A673 (cell line): ENCODE results near the gene SEC16B. TPM values are rescaled to one million over a fixed set of nuclear protein-coding genes. Genes with fewer than 3 reads are reported as not detected.

Experiments
- BruUV-seq: library from RNA; stranded (reverse); fragments of 400-500 nt; replicated peaks from 2 replicates; lab custom pipeline; 2021; lab: Mats Ljungman, UMichigan
- CTCF ChIA-PET: fragments of 300-600 bp; sonication (Branson Sonifier 250); formaldehyde crosslinking; loops from one replicate; lab custom pipeline; 2022; ENCODE audit warnings: antibody characterized with exemption; lab: Charles Lee
- POLR2A ChIA-PET: fragments of 300-600 bp; sonication (Branson Sonifier 250); formaldehyde crosslinking; loops from one replicate; lab custom pipeline; 2022; ENCODE audit warnings: antibody characterized with exemption; ENCODE audit not compliant: low non-redundant PET; lab: Charles Lee
- DNase-seq: peaks from one replicate; pipeline ENCODE4 v3.0.0-alpha.2; 2015; ENCODE audit warnings: low spot score
- H3K27ac ChIP-seq: fragments of 200-600 bp; sonication (generic); 2 replicates; pipeline ENCODE4 v1.5.1; 2016; ENCODE audit warnings: mixed run types, low read depth, mild to moderate bottlenecking, mixed read lengths, antibody characterized with exemption, low read length; ENCODE audit not compliant: poor library complexity, severe bottlenecking
- H3K27me3 ChIP-seq: fragments of 200-600 bp; sonication (generic); replicated peaks from 2 replicates; pipeline ENCODE4 v1.6.1; 2017; ENCODE audit warnings: mixed run types, low read depth, mild to moderate bottlenecking, mixed read lengths, antibody characterized with exemption, low read length; ENCODE audit not compliant: insufficient read depth, poor library complexity
- H3K36me3 ChIP-seq: fragments of 200-600 bp; sonication (generic); 2 replicates; pipeline ENCODE4 v1.6.1; 2016; ENCODE audit warnings: mixed run types, mild to moderate bottlenecking, mixed read lengths, antibody characterized with exemption, low read length; ENCODE audit not compliant: insufficient read depth, poor library complexity, severe bottlenecking
- H3K4me1 ChIP-seq: fragments of 200-600 bp; sonication (generic); 2 replicates; pipeline ENCODE4 v1.6.1; 2017; ENCODE audit warnings: mixed run types, mild to moderate bottlenecking, mixed read lengths, antibody characterized with exemption, low read length; ENCODE audit not compliant: insufficient read depth, poor library complexity, severe bottlenecking
- H3K4me3 ChIP-seq: fragments of 200-600 bp; sonication (generic); 2 replicates; pipeline ENCODE4 v1.5.1; 2016; ENCODE audit warnings: low read depth, mixed run types, mild to moderate bottlenecking, mixed read lengths, low read length; ENCODE audit not compliant: poor library complexity, severe bottlenecking
- H3K9me3 ChIP-seq: fragments of 200-600 bp; sonication (generic); 2 replicates; pipeline ENCODE4 v1.6.1; 2016; ENCODE audit warnings: mixed run types, low read depth, mild to moderate bottlenecking, mixed read lengths, antibody characterized with exemption, low read length; ENCODE audit not compliant: poor library complexity, severe bottlenecking
- EZH2 ChIP-seq: fragments of 200-600 bp; sonication (generic); IDR thresholded peaks from 2 replicates; pipeline ENCODE4 v1.6.1; 2017; ENCODE audit warnings: borderline replicate concordance, low read depth, mild to moderate bottlenecking, mixed read lengths, antibody characterized with exemption, low read length; ENCODE audit not compliant: poor library complexity, severe bottlenecking
- intact Hi-C: fragments of 100-400 bp; cut with micrococcal nuclease; formaldehyde crosslinking; loops from one replicate; pipeline ENCODE4 v1.10.0; 2022; ENCODE audit not compliant: unreplicated experiment
- total RNA-seq: library from RNA; stranded (reverse); gene quantifications from 2 replicates; pipeline ENCODE4 v1.2.3, GENCODE V29; 2021
- TF ChIP-seq, protein P1 (sequence below): fragments of 300-800, 200-600 bp; sonication (generic); conservative IDR thresholded peaks from 2 replicates; pipeline ENCODE4 v1.5.1; 2017; ENCODE audit warnings: low read depth, mild to moderate bottlenecking, antibody characterized with exemption, low read length, moderate library complexity, mixed read lengths

SEC16B gene
- total RNA-seq, 1 experiment from 2014 or later = 1.3 TPM

DNA sequence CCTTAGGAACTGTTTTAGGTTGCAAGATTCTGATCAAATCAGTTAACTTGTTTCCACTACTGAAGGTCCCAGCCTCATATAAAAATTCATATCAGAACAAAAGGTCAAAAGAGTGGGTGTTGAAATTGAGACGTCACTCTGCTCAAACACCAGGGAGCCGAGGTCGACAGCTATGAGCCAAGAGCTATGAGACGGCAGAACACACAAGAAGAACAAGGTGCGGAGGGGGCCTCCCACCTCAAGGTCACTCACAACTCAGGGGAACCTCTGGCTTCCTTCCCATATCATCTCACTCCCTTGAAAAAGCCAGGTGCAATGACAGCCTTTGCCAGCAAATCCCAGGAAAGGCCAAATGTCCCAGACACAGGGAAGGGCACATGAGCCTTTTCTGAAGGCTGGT, 749 bp downstream of the SEC16B start:
- Histone ChIP-seq H3K27ac (no peak overlapping the region), H3K9me3 (no peaks in the 10 kb centered on the region), H3K36me3 (no peaks in the 10 kb centered on the region), H3K4me3 (no peak overlapping the region), H3K4me1 (no peaks in the 10 kb centered on the region), H3K27me3 (no peaks in the 10 kb centered on the region)
- TF ChIP-seq EZH2 = no peak
- TF ChIP-seq, protein P1, sequence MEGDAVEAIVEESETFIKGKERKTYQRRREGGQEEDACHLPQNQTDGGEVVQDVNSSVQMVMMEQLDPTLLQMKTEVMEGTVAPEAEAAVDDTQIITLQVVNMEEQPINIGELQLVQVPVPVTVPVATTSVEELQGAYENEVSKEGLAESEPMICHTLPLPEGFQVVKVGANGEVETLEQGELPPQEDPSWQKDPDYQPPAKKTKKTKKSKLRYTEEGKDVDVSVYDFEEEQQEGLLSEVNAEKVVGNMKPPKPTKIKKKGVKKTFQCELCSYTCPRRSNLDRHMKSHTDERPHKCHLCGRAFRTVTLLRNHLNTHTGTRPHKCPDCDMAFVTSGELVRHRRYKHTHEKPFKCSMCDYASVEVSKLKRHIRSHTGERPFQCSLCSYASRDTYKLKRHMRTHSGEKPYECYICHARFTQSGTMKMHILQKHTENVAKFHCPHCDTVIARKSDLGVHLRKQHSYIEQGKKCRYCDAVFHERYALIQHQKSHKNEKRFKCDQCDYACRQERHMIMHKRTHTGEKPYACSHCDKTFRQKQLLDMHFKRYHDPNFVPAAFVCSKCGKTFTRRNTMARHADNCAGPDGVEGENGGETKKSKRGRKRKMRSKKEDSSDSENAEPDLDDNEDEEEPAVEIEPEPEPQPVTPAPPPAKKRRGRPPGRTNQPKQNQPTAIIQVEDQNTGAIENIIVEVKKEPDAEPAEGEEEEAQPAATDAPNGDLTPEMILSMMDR = no peak
- ChIA-PET CTCF (no interaction called here), POLR2A (no interaction called here)
- DNase-seq = no peak
- no TSS peak for BruUV-seq
- intact Hi-C loops = no loop called here

DNA sequence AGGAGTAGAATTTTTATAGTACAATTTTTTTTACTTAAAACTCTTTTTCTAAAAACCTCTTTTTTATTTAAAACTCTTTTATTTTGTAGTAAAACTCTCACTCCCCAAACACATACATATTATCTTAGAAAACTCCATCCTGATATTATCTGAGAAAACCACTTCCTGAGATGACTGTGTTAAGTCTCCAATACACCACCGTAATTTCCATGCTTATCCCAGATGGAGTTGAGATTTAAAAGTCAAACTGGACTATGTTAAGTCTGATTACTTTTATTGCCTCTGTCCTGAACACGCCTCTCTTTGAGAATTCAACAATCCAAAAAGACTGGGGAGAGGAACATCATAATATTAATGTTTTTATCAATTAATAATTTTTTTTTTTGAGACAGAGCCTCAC, 3.7 kb downstream of the SEC16B start:
- ChIA-PET CTCF (no interaction called here), POLR2A (no interaction called here)
- no TSS peak for BruUV-seq
- TF ChIP-seq, protein P1 = no peak
- no peak for TF ChIP-seq EZH2
- no peak for DNase-seq
- no peaks in the 10 kb centered on the region for H3K36me3 ChIP-seq
- no peaks in the 10 kb centered on the region for H3K4me1 ChIP-seq
- H3K4me3 ChIP-seq = no peak overlapping the region
- intact Hi-C loops = no loop called here
- no peaks in the 10 kb centered on the region for H3K27me3 ChIP-seq
- no peaks in the 10 kb centered on the region for H3K9me3 ChIP-seq
- no peak overlapping the region for H3K27ac ChIP-seq

DNA sequence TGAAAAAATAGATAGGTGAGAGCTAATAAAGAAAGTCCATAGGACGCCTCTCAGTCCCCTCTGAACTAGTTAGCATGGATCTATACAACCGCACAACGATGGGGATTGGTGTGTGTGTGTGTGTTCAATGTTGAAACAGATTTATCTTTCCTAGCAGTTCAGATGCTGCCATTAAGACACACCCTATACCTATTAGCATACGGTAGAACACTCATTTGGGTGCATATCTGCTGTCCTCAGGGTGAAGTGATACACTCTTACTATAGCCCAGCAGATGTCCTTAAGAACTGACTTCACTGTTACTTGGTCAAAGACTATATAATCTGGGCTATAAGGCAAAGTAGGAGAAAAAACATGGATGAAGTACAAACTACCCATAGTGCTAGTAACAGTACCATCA, 4.6 kb downstream of the SEC16B start:
- no peak for TF ChIP-seq EZH2
- TF ChIP-seq, protein P1 = no peak
- Histone ChIP-seq H3K9me3 (no peaks in the 10 kb centered on the region), H3K27me3 (no peaks in the 10 kb centered on the region), H3K4me1 (no peaks in the 10 kb centered on the region), H3K36me3 (no peaks in the 10 kb centered on the region), H3K27ac (no peak overlapping the region), H3K4me3 (no peak overlapping the region)
- DNase-seq = no peak
- ChIA-PET CTCF (no interaction called here), POLR2A (no interaction called here)
- BruUV-seq = no TSS peak
- intact Hi-C loops = no loop called here
